ENCODE results near the gene CCNJ. TPM values are rescaled to one million over a fixed set of nuclear protein-coding genes. Genes with fewer than 3 reads are reported as not detected.

The CCNJ gene
- total RNA-seq, 1 experiment from 2014 or later = 15.2 TPM

- peak; percentile 75 for ATAC-seq
- Histone ChIP-seq H3K27me3 (ENCODE audit: control insufficient read depth, insufficient read depth, low read length) (no peaks in the 10 kb centered on the region; the same call in 1 of the 2 replicates), H3K4me3 (ENCODE audit: low read depth in 2 of 2, low read length in 2 of 2) (peak overlapping the region; percentile 88 to 90), H3K4me1 (ENCODE audit: control insufficient read depth, insufficient read depth, low read length) (peaks cover 19% of the 10 kb centered on the region), H3K9me3 (ENCODE audit: control insufficient read depth, insufficient read depth, low read depth, low read length) (no peaks in the 10 kb centered on the region), H3K36me3 (ENCODE audit: control insufficient read depth, insufficient read depth, low read length) (no peaks in the 10 kb centered on the region), H3K27ac (ENCODE audit: low read length) (peak overlapping the region; percentile 89)
- CTCF ChIA-PET = interaction anchor here (0.6 kb wide), 1 partner anchor 21 kb away, joined by 5 read pairs; no protein-coding TSS in a partner anchor
- TF ChIP-seq POLR2AphosphoS5 (IDR thresholded peaks at IDR 0.05; ENCODE audit: low read depth, low read length) = no peak
- TF ChIP-seq TCF7L2 (IDR thresholded peaks at IDR 0.05; ENCODE audit: low read depth, low read length) = no peak
- TF ChIP-seq SIN3A (IDR thresholded peaks at IDR 0.05; ENCODE audit: borderline replicate concordance, insufficient read depth, low read depth, low read length) = no peak
- TF ChIP-seq CTCF (IDR thresholded peaks at IDR 0.05) = no peak
- no peak for TF ChIP-seq REST (IDR thresholded peaks at IDR 0.05; ENCODE audit: insufficient read depth in 1 of 2, low read depth in 2 of 2, low read length in 1 of 2)
- in situ Hi-C loops (cut with HindIII; ENCODE audit: low pct_unique_long_range_greater_than_20kb, low sequenced_read_pairs) (no loop called here), intact Hi-C loops (cut with micrococcal nuclease; ENCODE audit: unreplicated experiment) (no loop called here)
- BruUV-seq (replicated peaks) = no TSS peak
- DNase-seq (ENCODE audit: low read depth, low spot score) = no peak
- POLR2A ChIA-PET = interaction anchor here (0.6 kb wide), 1 partner anchor 277 kb away, joined by 3 read pairs; no protein-coding TSS in a partner anchor
Observed at GRCh38 chr10:96043893-96044715, 721 bp downstream of the CCNJ start.

- intact Hi-C loops (cut with micrococcal nuclease; ENCODE audit: unreplicated experiment) (no loop called here), in situ Hi-C loops (cut with HindIII; ENCODE audit: low pct_unique_long_range_greater_than_20kb, low sequenced_read_pairs) (no loop called here)
- H3K27ac ChIP-seq (ENCODE audit: low read length) = peak overlapping the region; percentile 89
- H3K4me1 ChIP-seq (ENCODE audit: control insufficient read depth, insufficient read depth, low read length) = peaks cover 19% of the 10 kb centered on the region
- no peaks in the 10 kb centered on the region for H3K36me3 ChIP-seq (ENCODE audit: control insufficient read depth, insufficient read depth, low read length)
- ATAC-seq = no peak
- H3K9me3 ChIP-seq (ENCODE audit: control insufficient read depth, insufficient read depth, low read depth, low read length) = no peaks in the 10 kb centered on the region
- H3K27me3 ChIP-seq (ENCODE audit: control insufficient read depth, insufficient read depth, low read length) = no peaks in the 10 kb centered on the region; the same call in 1 of the 2 replicates
- no peak for DNase-seq (ENCODE audit: low read depth, low spot score)
- ChIA-PET POLR2A (no interaction called here), CTCF (no interaction called here)
- BruUV-seq (replicated peaks) = no TSS peak
- TF ChIP-seq REST (IDR thresholded peaks at IDR 0.05; ENCODE audit: insufficient read depth in 1 of 2, low read depth in 2 of 2, low read length in 1 of 2) = no peak
- no peak for TF ChIP-seq SIN3A (IDR thresholded peaks at IDR 0.05; ENCODE audit: borderline replicate concordance, insufficient read depth, low read depth, low read length)
- TF ChIP-seq POLR2AphosphoS5 (IDR thresholded peaks at IDR 0.05; ENCODE audit: low read depth, low read length) = no peak
- no peak for TF ChIP-seq TCF7L2 (IDR thresholded peaks at IDR 0.05; ENCODE audit: low read depth, low read length)
- TF ChIP-seq CTCF (IDR thresholded peaks at IDR 0.05) = no peak
- H3K4me3 ChIP-seq (ENCODE audit: low read depth in 2 of 2, low read length in 2 of 2) = peak overlapping the region; percentile 88 to 90
Observed at GRCh38 chr10:96044736-96045135, 1.4 kb downstream of the CCNJ start.

Data from Panc1 (cell line).